ENCODE results near the gene FIS1. TPM values are rescaled to one million over a fixed set of nuclear protein-coding genes. Genes with fewer than 3 reads are reported as not detected.

FIS1 gene
- total RNA-seq, result 130 and 179 TPM in 2 replicates

DNA sequence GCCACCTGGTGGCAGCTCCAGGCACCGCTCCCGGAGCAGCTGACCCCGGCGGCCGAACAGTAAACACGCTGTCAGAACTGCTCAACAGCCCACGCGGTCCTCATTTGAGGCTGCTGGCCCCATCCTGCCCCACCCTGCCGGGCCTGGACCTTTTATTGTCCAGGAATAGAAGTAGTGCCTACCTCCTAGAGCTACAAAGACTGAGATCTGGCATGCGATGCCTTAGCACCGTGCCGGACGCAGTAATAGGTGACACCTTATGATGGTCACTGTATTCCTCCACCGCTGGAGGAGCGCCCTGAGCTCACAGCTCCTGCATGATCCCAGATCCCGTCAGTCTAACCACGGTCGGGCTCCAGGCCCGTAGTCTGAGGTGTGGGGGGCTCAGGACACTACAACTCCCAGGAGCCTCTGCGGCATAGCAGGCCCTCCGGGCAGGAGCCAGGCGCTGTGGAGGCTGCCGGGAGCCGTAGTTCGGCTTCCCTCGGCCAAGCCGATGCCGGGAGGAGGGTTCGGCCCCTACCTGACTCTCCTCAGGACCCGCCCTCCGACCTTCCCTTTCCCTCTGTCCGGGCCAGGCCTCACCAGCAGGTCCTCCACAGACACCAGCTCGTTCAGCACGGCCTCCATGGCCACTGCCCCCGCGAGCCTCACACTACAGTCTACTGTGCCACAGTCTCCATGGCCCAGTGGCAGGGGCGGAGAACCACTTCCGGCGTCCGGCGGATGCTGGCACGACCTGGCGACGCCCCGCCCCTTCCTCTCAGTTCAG, at the start of gene FIS1:
Gene FIS1, minus strand, starts transcription at position 707 of the 772 bp plus-strand sequence. Its CDS starts 77 bp downstream, at position 630.

DNA sequence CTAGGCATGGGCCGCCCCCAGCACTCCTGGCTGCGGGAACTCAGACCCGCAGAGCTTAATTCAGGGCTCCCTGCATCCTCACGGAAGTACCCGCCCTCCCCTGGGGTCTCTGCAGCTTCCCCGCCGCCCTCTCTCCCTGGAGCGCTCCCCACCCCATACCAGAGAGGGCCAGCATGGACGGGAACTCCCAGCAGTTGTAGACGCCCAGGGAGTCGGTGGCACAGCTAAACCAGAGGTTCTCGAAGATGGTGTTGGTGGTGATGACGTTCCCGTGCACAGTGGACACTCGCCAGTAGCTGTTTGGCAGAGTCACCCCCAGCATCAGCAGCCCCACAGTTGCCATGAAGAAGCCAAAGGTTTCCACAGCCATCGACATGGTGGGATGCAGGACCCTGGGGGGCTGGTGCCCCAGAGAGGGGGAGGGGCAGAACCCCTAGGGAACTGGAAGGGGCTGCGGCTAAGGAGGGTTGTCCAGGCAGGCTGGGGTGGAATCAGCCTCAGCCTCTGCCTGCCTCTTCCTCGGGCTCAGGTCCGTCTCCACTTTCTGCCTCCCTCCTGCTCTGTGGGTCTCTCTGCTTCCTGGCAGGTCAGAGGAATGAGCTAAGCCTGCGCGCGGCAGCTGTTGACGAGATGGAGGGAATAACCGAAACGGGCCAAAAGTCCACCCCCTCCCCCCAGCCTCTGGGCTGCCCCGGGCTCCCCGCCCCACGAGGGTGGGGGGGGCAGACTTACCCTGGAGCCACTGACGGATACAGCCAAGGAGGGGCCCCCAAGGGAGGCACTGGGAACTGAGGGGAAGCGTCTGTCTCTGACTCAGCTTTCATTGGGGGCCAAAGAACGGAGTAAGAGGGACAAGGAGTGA, 7.4 kb downstream of the FIS1 start, which contains the start of gene CLDN15:
Gene CLDN15, minus strand, starts transcription at position 597 of the 862 bp plus-strand sequence. Its CDS starts 221 bp downstream, at position 376.

DNA sequence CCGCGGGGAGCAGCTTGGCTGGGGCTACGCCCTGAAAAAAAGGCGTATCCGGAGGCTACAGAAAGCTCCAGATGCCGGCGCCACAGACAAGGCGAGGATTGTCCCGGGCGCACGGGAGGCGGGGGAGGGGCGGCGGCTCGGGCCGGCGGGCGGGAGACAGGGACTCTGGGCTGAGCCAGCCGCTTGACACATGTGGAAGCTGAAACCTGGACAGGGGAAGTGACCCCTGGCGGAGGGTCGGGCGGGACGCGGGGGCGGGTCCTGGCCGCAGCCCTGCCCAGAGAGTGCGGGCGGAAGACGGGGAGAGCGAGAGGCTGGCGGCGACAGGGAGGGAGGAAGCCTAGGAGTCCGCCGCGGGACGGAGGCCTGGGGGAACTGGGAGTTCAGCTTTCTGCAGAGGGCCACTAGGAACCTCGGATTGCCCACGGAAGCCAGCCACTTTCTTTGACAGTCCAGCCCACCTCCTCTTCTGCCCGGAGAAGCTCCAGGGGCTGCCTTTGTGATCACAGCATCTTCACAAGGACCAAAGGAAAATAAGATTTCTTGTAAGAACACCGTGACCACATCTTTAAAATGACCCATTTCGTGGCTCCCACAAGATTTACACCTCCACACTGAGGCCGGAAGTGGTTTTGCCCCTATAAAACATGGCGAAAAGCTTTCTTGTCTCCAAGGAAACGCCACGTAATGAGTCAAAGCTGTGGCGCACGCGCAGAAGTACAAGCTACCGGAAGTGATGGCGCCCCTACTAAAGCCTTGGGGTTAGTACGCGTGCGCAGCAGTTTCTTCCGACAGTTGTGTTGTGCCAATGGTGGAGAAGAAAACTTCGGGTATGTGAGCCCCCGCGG, 27.3 kb downstream of the FIS1 start, which contains the start of the genes PLOD3 and ZNHIT1:
Gene PLOD3, minus strand, starts transcription at position 194 of the 848 bp plus-strand sequence. CDS start 307 bp downstream, outside the sequence.
Gene ZNHIT1, plus strand, starts transcription at position 778 of the 848 bp plus-strand sequence. Its CDS starts 31 bp downstream, at position 809.

DNA sequence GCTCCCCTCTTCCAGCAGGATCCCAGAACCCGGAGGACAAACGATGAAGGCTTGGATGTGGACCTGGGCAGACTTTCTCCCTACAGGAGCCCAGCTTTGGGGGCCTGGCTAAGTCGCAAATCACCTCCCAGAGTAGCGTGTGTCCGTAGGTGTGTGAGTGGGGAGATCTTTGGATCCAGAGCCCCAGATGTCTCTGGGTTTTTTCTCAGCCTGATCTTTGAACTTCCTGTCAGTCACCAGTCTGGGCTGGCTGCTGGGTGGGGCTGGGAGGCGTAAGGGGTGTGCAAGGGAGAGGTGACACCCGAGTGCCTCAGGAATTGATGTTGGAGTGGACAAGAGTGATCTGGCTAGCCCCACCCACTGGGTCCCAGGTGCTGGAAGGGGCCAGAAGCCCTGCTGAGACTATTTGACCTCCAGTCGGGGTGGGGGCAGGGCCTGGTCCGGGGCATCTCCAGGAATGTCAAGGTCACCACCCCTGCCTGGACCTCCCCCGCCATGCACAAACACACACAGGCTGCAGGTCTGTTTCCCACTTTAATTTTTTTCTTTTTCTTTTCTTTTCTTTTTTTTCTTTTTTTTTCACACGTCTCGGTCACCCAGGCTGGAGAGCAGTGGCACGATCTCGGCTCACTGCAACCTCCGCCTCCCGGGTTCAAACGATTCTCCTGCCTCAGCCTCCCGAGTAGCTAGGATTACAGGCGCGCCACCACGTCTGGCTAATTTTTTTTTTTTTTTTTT, 43.9 kb downstream of the FIS1 start, which contains the start of gene MOGAT3:
Gene MOGAT3, minus strand, starts transcription at position 175 of the 738 bp plus-strand sequence. CDS start 182 bp downstream, outside the sequence.

Small RNA genes within 50 kb of the gene (small RNA-seq; reads per million reads assigned to genes)
- gene RNU6-1104P, result not detected

Other genes starting within 250 kb of the FIS1 start
- gene MUC17, start 225.0 kb downstream of the FIS1 start, total RNA-seq, result not detected in 2 replicates
- gene TRIM56, start 159.6 kb downstream of the FIS1 start, total RNA-seq, result 19.6 and 28.6 TPM in 2 replicates
- gene SERPINE1, start 118.0 kb downstream of the FIS1 start, total RNA-seq, result 183 and 2,094 TPM in 2 replicates
- gene AP1S1, start 90.6 kb downstream of the FIS1 start, total RNA-seq, result 146 and 265 TPM in 2 replicates
- 0.39 and 0.76 TPM in 2 replicates for gene VGF, start 79.5 kb downstream of the FIS1 start, total RNA-seq
- gene NAT16, start 64.8 kb downstream of the FIS1 start, total RNA-seq, result not detected in 2 replicates
- gene MOGAT3, start 44.0 kb downstream of the FIS1 start, total RNA-seq, result not detected in 2 replicates
- 39.3 and 72.7 TPM in 2 replicates for gene PLOD3, start 27.5 kb downstream of the FIS1 start, total RNA-seq
- gene ZNHIT1, start 26.9 kb downstream of the FIS1 start, total RNA-seq, result 70.3 and 84.2 TPM in 2 replicates
- 4.9 and 5.1 TPM in 2 replicates for gene CLDN15, start 7.3 kb downstream of the FIS1 start, total RNA-seq
- 20.9 and 36.1 TPM in 2 replicates for gene IFT22, start 76.7 kb upstream of the FIS1 start, total RNA-seq
- gene COL26A1, start 117.8 kb upstream of the FIS1 start, total RNA-seq, result not detected in 2 replicates

Data from placental epithelial cell (primary cell).